ENCODE results near the gene CST1.
"Not testable (repeated sequence)": the region's sequence is repeated elsewhere in the genome, so short reads cannot be mapped to it uniquely, and the experiment has no call there.

The CST1 gene

GRCh38 chr20:23727016-23727415, 23.7 kb downstream of the CST1 start:
- Histone ChIP-seq H3K4me1 (ENCODE audit: low read length) (no peaks in the 10 kb centered on the region), H3K27me3 (ENCODE audit: low read depth, low read length) (peaks cover 3% of the 10 kb centered on the region; the same call in 1 of the 2 replicates), H4K20me1 (ENCODE audit: insufficient read depth, low read length) (no peaks in the 10 kb centered on the region), H2AFZ (ENCODE audit: low read depth, low read length) (no peak overlapping the region), H3K27ac (ENCODE audit: low read length) (no peak overlapping the region), H3K9ac (ENCODE audit: low read length) (no peak overlapping the region), H3K36me3 (replicated peaks; ENCODE audit: low read depth, low read length) (no peaks in the 10 kb centered on the region), H3K4me2 (ENCODE audit: low read length) (no peak overlapping the region), H3K9me3 (ENCODE audit: insufficient read depth, low read length) (no peaks in the 10 kb centered on the region), H3K4me3 (ENCODE audit: low read length) (no peak overlapping the region), H3K79me2 (ENCODE audit: low read length) (no peaks in the 10 kb centered on the region)
- TF ChIP-seq, protein P1, sequence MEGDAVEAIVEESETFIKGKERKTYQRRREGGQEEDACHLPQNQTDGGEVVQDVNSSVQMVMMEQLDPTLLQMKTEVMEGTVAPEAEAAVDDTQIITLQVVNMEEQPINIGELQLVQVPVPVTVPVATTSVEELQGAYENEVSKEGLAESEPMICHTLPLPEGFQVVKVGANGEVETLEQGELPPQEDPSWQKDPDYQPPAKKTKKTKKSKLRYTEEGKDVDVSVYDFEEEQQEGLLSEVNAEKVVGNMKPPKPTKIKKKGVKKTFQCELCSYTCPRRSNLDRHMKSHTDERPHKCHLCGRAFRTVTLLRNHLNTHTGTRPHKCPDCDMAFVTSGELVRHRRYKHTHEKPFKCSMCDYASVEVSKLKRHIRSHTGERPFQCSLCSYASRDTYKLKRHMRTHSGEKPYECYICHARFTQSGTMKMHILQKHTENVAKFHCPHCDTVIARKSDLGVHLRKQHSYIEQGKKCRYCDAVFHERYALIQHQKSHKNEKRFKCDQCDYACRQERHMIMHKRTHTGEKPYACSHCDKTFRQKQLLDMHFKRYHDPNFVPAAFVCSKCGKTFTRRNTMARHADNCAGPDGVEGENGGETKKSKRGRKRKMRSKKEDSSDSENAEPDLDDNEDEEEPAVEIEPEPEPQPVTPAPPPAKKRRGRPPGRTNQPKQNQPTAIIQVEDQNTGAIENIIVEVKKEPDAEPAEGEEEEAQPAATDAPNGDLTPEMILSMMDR (IDR thresholded peaks at IDR 0.05; ENCODE audit: low read depth, low read length), result no peak
- no peak for TF ChIP-seq EZH2phosphoT487 (IDR thresholded peaks at IDR 0.05; ENCODE audit: low read depth)

DNA sequence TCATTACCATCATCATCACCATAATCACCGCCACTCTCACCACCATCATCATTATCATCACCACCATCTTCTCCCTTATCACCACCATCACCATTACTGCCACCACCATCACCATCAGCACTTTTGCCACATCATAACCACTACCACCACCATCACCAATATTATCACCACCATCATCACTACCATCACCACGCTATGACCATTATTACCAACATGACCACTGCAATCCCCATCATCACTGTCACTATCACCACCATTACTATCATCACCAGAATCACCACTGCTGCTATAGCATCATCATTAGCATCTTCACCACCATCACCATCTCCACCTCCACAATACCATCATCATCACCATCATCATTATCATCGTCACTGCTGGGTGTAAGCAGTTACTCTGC, 25.6 kb downstream of the CST1 start:
- TF ChIP-seq, protein P1 (IDR thresholded peaks at IDR 0.05; ENCODE audit: low read depth, low read length), result no peak
- no peak for TF ChIP-seq EZH2phosphoT487 (IDR thresholded peaks at IDR 0.05; ENCODE audit: low read depth)
- no peak overlapping the region for H3K27ac ChIP-seq (ENCODE audit: low read length)
- no peaks in the 10 kb centered on the region for H3K9me3 ChIP-seq (ENCODE audit: insufficient read depth, low read length)
- H3K4me1 ChIP-seq (ENCODE audit: low read length), result no peaks in the 10 kb centered on the region
- H3K4me3 ChIP-seq (ENCODE audit: low read length), result no peak overlapping the region
- no peaks in the 10 kb centered on the region for H4K20me1 ChIP-seq (ENCODE audit: insufficient read depth, low read length)
- H3K27me3 ChIP-seq (ENCODE audit: low read depth, low read length), result peaks cover 7% of the 10 kb centered on the region; the same call in 1 of the 2 replicates
- H2AFZ ChIP-seq (ENCODE audit: low read depth, low read length), result no peak overlapping the region
- no peak overlapping the region for H3K4me2 ChIP-seq (ENCODE audit: low read length)
- H3K36me3 ChIP-seq (replicated peaks; ENCODE audit: low read depth, low read length), result no peaks in the 10 kb centered on the region
- no peaks in the 10 kb centered on the region for H3K79me2 ChIP-seq (ENCODE audit: low read length)
- no peak overlapping the region for H3K9ac ChIP-seq (ENCODE audit: low read length)

DNA sequence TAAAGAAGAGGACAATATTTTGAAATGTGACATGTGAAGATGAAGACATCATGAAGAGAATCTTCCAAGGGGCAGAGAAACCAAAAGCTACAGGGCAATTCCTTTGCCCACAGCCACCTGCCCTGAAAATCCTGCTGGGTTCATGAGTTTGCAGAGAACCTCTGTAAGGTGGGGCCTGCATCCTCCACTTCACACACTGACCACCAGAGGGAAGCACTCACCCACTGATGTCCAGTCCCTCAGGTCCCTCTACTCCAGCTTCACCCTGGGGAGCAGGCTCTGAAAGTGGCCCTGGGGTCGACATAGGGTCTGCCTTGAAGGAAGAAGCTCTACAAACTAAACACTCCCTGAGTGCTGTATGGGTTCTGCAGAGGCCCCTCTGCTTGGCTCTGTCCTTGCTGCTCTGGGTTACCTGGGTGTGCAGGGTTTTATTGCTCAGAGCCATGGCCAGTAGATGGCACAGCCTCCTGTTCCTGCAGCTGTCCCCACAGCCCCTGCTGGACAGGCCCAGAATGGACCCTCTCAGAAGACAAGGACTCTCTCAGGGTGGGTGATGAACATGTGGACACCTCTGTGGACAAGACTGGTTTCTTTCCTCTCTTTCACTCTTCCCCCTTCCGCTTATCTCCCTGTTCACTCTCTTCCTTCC, 27.0 kb downstream of the CST1 start:
- not testable (repeated sequence) for H3K27ac ChIP-seq (ENCODE audit: low read length); H3K36me3 ChIP-seq (replicated peaks; ENCODE audit: low read depth, low read length); H3K9ac ChIP-seq (ENCODE audit: low read length); H3K27me3 ChIP-seq (ENCODE audit: low read depth, low read length); H3K9me3 ChIP-seq (ENCODE audit: insufficient read depth, low read length); H3K4me1 ChIP-seq (ENCODE audit: low read length); H3K4me2 ChIP-seq (ENCODE audit: low read length); H3K79me2 ChIP-seq (ENCODE audit: low read length); H4K20me1 ChIP-seq (ENCODE audit: insufficient read depth, low read length); H3K4me3 ChIP-seq (ENCODE audit: low read length); H2AFZ ChIP-seq (ENCODE audit: low read depth, low read length)
- TF ChIP-seq, protein P1 (IDR thresholded peaks at IDR 0.05; ENCODE audit: low read depth, low read length), result peak; percentile 29; the same call in 1 of the 2 replicates

GRCh38 chr20:23722851-23723250, 27.9 kb downstream of the CST1 start:
- not testable (repeated sequence) for H4K20me1 ChIP-seq (ENCODE audit: insufficient read depth, low read length); H3K4me3 ChIP-seq (ENCODE audit: low read length); H3K79me2 ChIP-seq (ENCODE audit: low read length); H3K27me3 ChIP-seq (ENCODE audit: low read depth, low read length); H2AFZ ChIP-seq (ENCODE audit: low read depth, low read length); H3K36me3 ChIP-seq (replicated peaks; ENCODE audit: low read depth, low read length); H3K27ac ChIP-seq (ENCODE audit: low read length); H3K4me2 ChIP-seq (ENCODE audit: low read length); H3K9ac ChIP-seq (ENCODE audit: low read length); H3K9me3 ChIP-seq (ENCODE audit: insufficient read depth, low read length); H3K4me1 ChIP-seq (ENCODE audit: low read length)

Data from OCI-LY3 (cell line).